Fibroblast of mammary gland (primary cell): ENCODE measurements around the gene TMEM165.

ENCODE experiments used
- DNase-seq: peaks from one replicate; pipeline ENCODE4 v3.0.0-alpha.2; 2010; ENCODE audit warnings: low read depth
- H3K4me3 ChIP-seq: 2 replicates; pipeline ENCODE4 v1.5.1; 2011; ENCODE audit warnings: low read depth, mild to moderate bottlenecking, low read length, moderate library complexity; ENCODE audit not compliant: control insufficient read depth
- CTCF ChIP-seq: conservative IDR thresholded peaks from 2 replicates; pipeline ENCODE4 v1.5.1; 2011; ENCODE audit warnings: low read depth, low read length, inconsistent platforms; ENCODE audit not compliant: control insufficient read depth, insufficient read depth

TMEM165 gene

GRCh38 chr4:55409468-55410171 is 13.9 kb downstream of the TMEM165 start:
- DNase-seq = peak; percentile 57

GRCh38 chr4:55410431-55410830 is 14.7 kb downstream of the TMEM165 start:
- TF ChIP-seq CTCF = no peak
- H3K4me3 ChIP-seq = no peak overlapping the region
- DNase-seq = no peak

More at GRCh38 chr4:55409468-55410171, 13.9 kb downstream of the TMEM165 start:
- TF ChIP-seq CTCF = peak; percentile 23
- H3K4me3 ChIP-seq = no peak overlapping the region

- DNase-seq = peak; percentile 29
- H3K4me3 ChIP-seq = no peak overlapping the region
- TF ChIP-seq CTCF = no peak
Observed at GRCh38 chr4:55411621-55412020, 15.9 kb downstream of the TMEM165 start.

GRCh38 chr4:55416176-55416575 is 20.4 kb downstream of the TMEM165 start:
- H3K4me3 ChIP-seq = no peak overlapping the region
- no peak for DNase-seq
- no peak for TF ChIP-seq CTCF

GRCh38 chr4:55424791-55425190 is 29.0 kb downstream of the TMEM165 start:
- H3K4me3 ChIP-seq = no peak overlapping the region
- TF ChIP-seq CTCF = no peak
- peak; percentile 26 for DNase-seq

- DNase-seq = no peak
- no peak for TF ChIP-seq CTCF
- no peak overlapping the region for H3K4me3 ChIP-seq
Observed at GRCh38 chr4:55431710-55432336, 36.1 kb downstream of the TMEM165 start.
